ENCODE results near the gene MS4A15. TPM values are rescaled to one million over a fixed set of nuclear protein-coding genes. Genes with fewer than 3 reads are reported as not detected.
A peak's percentile ranks its signal among the peaks of the same experiment; 100 is the strongest.

MS4A15 gene
- total RNA-seq, 4 donors from 2014 or later, result 0.54 to 1.6 TPM; not detected in 2

DNA sequence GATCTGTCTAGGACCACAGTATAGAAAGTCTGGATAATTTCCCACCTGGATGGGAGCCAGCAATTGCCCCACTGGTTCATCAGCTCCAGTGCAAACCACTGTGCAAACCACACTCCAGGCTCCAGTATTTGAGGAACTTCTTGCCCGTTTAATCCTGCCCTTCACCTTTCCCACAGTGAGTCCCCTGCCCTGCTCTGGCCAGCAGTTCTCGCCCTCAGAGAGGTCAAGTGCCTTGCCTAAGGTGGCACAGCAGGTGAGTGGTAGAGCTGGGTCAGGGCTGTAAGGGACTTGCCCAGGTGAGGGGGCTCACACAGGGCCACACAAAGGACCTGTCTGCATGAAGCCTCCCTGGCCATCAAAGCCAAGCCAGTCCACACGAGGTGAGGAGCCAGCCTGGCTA lies 52.6 kb downstream of the MS4A15 start:
- Histone ChIP-seq H3K4me3 (no peak overlapping the region), H3K27ac (no peak overlapping the region), H3K9me3 (no peaks in the 10 kb centered on the region), H3K4me1 (peaks cover 0 to 10% (median 0%) of the 10 kb centered on the region in 4 donors), H3K36me3 (no peaks in the 10 kb centered on the region), H3K27me3 (no peaks in the 10 kb centered on the region)
- no peak for DNase-seq
- TF ChIP-seq CTCF (IDR thresholded peaks at IDR 0.05) (no peak), POLR2A (IDR thresholded peaks at IDR 0.05) (no peak)

- peaks cover 0 to 10% (median 0%) of the 10 kb centered on the region in 4 donors for H3K4me1 ChIP-seq
- H3K36me3 ChIP-seq, result no peaks in the 10 kb centered on the region
- TF ChIP-seq POLR2A (IDR thresholded peaks at IDR 0.05) (no peak), CTCF (IDR thresholded peaks at IDR 0.05) (no peak)
- H3K9me3 ChIP-seq, result no peaks in the 10 kb centered on the region
- DNase-seq, result no peak
- H3K27me3 ChIP-seq, result no peaks in the 10 kb centered on the region
- H3K4me3 ChIP-seq, result no peak overlapping the region
- no peak overlapping the region for H3K27ac ChIP-seq
Observed at GRCh38 chr11:60809691-60810090, 53.0 kb downstream of the MS4A15 start.

- TF ChIP-seq POLR2A (IDR thresholded peaks at IDR 0.05), result no peak
- H3K4me3 ChIP-seq, result no peak overlapping the region
- H3K36me3 ChIP-seq, result no peaks in the 10 kb centered on the region
- no peaks in the 10 kb centered on the region for H3K27me3 ChIP-seq
- no peak overlapping the region for H3K27ac ChIP-seq
- peaks cover 0 to 10% (median 0%) of the 10 kb centered on the region in 4 donors for H3K4me1 ChIP-seq
- H3K9me3 ChIP-seq, result no peaks in the 10 kb centered on the region
- no peak for DNase-seq
Observed at GRCh38 chr11:60810151-60810550, 53.5 kb downstream of the MS4A15 start.

DNA sequence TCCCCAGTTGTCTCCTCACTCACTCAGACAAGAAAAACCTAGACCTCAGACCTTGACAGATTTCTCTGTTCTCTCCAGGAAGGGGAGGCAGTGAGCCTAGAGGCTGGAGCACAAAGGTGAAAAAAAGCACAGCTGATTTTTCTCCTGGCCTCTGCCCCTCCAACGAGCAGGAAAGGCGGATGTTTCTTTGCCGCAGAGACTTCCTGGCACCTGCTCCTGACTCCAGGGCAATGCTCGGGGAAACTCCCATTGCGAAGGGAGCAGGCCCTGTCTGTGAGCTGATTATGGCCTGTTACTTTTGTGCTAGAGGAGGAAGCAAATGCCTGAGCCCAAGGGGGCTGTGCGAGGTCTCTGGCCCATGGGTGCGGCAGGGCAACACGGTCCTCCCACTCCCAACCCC lies 53.9 kb downstream of the MS4A15 start:
- H3K4me3 ChIP-seq, result no peak overlapping the region
- H3K9me3 ChIP-seq, result no peaks in the 10 kb centered on the region
- peak in 1 of 3 donors; percentile 58 for DNase-seq
- H3K36me3 ChIP-seq, result no peaks in the 10 kb centered on the region
- no peak for TF ChIP-seq POLR2A (IDR thresholded peaks at IDR 0.05)
- no peak for TF ChIP-seq CTCF (IDR thresholded peaks at IDR 0.05)
- H3K27me3 ChIP-seq, result no peaks in the 10 kb centered on the region
- H3K4me1 ChIP-seq, result peaks cover 0 to 10% (median 0%) of the 10 kb centered on the region in 4 donors
- peak overlapping the region in 1 of 4 donors; percentile 39 for H3K27ac ChIP-seq

DNA sequence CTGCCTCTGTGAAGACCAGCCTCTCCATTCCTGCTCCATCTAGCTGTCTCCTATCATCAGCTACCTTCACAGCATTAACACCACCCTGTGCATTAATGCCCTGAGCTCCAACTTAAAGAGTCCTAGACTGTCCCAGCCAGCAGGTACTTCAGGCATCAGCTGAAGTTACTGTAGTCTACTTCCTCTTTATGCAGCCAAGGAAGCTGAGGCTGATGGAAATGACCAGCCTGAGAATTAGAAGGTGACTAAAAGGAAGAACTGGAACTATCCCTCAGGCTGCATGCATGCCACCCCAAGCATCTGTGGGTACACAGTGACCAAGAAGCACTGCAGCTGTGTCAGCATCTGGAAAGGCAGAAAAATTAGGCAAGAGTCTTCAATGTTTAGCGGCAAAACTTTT lies 56.7 kb downstream of the MS4A15 start:
- peaks cover 0 to 10% (median 0%) of the 10 kb centered on the region in 4 donors for H3K4me1 ChIP-seq
- H3K9me3 ChIP-seq, result peaks cover 0 to 10% (median 4%) of the 10 kb centered on the region in 4 donors
- TF ChIP-seq POLR2A (IDR thresholded peaks at IDR 0.05) (no peak), CTCF (IDR thresholded peaks at IDR 0.05) (no peak)
- no peaks in the 10 kb centered on the region for H3K36me3 ChIP-seq
- H3K27ac ChIP-seq, result no peak overlapping the region
- H3K4me3 ChIP-seq, result no peak overlapping the region
- DNase-seq, result no peak
- H3K27me3 ChIP-seq, result no peaks in the 10 kb centered on the region

GRCh38 chr11:60814112-60814511 lies 57.4 kb downstream of the MS4A15 start:
- no peaks in the 10 kb centered on the region for H3K27me3 ChIP-seq
- peaks cover 0 to 10% (median 0%) of the 10 kb centered on the region in 4 donors for H3K4me1 ChIP-seq
- no peak overlapping the region for H3K27ac ChIP-seq
- no peak for TF ChIP-seq POLR2A (IDR thresholded peaks at IDR 0.05)
- no peak for TF ChIP-seq CTCF (IDR thresholded peaks at IDR 0.05)
- no peak overlapping the region for H3K4me3 ChIP-seq
- H3K36me3 ChIP-seq, result no peaks in the 10 kb centered on the region
- no peak for DNase-seq
- peaks cover 0 to 10% (median 4%) of the 10 kb centered on the region in 4 donors for H3K9me3 ChIP-seq
